ENCODE results near the gene OCIAD2.
"Not testable (repeated sequence)": the region's sequence is repeated elsewhere in the genome, so short reads cannot be mapped to it uniquely, and the experiment has no call there.

OCIAD2 gene

DNA sequence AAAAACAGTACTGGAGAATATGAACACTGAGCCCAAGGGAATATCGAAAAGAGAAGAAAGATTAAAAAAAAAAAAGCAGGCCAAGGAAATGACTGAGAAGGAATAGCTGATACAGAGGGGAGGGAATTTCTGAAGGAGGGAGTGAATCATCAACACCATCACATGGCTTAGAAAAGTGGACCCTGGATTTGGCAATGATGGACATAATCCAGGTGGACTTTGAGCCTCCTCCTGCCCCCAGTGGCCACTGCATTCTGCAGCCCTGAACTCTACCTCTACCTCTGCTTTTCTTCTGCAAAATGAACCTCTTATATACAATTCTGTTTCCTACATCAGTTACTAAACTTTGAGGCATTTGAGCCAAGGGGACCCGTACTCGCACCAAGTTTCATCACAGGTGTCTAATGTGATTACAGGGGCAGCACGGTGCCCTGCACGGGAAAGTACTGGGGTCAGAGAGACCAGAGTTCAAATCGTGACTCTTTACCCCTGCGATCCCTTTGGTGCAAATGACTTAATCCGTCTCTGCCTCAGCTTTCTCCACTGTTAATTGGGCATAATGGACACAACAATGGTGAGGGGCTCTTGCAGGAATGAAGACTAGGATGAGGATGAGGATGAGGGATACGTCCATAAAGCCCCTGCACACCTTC is 1.1 kb downstream of the OCIAD2 start:
- DNase-seq, result no peak

DNA sequence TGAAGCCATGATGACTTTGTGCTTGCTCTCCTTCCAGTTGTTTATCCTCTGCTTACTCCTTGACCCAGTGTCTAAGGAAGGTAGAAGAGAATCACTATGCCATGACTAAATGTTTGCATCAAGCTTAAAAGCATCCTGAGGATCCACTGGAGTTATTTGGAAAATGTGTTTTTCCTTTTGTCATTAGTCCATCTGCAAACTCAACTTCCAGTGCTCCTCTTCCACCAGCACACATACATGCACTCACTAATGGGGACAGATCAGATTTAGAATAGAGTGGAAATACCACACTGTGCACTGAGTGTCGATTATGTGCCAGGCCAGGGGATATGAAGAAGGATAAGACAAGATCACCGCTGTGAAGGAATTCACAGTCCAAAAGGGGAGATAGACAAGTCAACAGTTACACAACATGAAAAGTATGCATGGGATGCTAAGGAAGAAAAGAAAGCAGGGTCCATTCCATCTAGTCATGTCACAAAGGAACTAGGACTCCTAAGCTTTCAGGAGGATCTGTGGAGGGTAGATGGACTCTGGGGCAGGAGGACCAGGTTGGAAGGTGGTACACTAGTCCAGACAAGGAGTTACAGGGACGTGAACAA is 1.9 kb downstream of the OCIAD2 start:
- no peak for DNase-seq

DNA sequence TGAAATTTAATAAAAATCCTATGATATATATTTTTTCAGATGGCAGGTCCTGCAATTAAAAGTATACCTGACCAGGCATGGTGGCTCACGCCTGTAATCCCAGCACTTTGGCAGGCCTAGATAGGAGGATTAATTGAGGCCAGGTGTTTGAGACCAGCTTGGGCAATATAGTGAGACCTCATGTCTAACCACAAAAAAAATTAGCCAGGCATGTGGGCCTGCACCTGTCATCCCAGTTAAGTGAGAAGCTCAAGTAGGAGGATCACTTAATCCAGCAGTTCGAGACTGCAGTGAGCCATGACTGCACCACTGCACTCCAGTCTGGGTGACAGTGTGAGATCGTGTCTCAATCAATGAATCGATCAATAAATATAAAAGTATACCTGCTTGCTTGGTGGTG is 2.5 kb downstream of the OCIAD2 start:
- DNase-seq, result no peak

DNA sequence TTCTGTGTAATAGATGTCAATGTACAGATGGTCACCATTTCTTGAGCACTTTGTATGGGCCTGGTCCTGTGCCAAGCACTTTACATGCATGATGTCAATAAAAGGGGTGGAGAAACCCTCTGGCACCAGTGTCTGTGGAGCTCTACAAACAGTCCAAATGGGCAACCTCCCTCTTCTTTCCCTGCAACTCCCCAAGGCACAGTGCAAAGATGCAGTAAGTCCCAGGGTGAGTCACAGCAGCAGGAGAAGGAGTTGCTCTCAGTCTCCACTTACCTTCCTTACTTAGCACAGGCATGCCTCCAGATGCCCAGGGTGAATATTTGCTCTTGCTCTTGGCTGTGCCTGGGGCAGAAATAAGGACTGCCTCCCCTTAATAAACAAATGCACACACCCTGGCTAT is 4.3 kb downstream of the OCIAD2 start:
- DNase-seq, result no peak

DNA sequence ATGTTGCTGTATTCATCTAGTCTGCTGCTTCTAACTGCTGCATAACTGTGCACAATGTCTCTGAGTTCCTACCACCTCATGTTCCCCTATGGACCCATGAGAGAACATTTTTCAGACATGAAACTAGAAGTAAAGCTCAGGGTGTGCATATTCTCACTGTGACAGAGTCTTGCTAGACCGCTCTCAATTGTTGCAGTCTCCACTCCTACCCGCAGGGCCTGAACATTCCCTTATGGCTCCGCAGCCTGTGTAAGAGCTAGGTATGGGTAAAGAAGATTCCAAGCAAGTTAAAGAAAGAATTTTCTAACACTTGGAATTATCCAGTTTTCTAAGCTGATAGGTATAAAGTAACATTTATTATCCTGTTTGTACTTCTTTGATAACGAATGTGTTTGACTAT is 5.4 kb downstream of the OCIAD2 start:
- DNase-seq, result no peak

DNA sequence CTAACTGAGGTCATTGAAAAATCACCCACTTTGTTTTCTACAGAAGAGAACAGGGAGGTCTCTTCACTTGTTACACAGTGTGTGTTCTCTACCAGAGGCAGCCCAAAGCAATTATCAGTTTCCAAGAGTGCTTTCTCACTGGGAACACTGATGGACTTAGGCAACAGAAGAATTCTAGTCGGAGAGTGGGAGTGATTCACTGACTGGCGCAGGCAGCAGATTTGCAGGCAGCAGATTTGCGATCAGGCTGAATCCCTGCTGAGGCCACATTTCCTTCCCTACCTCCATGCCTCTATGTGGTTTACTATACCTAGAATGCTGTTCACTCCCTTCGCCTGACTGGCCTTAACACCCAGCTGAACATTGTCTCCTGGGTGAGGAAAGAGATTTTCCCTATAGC is 6.6 kb downstream of the OCIAD2 start:
- DNase-seq, result no peak

DNA sequence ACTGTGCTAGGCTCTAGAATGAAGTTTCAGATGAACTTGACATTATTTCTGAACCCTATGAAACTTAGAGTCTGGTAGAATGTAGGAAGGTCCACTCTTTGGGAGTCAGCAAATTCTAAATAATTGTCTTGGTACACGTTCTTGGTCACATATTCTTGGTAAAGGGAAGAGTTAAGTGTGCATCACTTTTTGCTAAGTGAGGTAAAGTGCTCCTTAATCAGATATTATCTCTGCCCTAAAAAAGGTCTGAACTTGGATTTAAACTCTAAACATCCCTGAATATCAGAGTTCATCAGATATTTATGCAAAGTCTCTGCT is 7.2 kb downstream of the OCIAD2 start:
- DNase-seq, result no peak

DNA sequence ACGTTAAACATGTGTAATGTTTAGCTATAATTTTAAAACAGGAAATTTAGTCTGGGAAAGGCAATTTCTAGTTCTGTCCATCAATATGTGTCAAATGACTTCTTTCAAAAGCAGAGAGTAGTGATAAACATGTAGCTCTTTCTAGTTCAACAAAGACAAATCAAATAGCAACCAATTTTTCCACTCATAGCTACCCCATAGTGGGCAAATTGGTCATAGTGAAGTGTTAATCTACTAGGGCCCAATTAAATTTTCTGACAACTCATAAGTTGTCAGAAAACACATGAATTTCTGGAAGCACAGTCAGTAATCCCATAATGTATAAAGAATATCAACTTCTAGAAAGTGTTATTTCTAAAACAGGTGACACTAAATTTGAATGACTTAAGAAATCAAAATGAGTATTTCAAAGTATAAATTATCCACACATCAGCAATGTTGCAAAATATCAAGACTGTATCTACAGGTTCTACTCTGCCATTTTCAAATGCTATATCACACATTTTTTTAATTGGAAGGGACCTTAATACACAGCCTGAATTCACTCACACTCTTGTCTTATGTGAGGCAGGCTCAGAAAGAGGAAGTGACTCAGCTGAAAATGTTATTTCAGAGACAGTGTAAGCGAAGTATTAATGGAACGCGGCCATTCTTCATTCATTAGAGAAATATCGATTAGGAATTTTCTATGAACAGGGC is 7.7 kb downstream of the OCIAD2 start:
- no peak for DNase-seq

DNA sequence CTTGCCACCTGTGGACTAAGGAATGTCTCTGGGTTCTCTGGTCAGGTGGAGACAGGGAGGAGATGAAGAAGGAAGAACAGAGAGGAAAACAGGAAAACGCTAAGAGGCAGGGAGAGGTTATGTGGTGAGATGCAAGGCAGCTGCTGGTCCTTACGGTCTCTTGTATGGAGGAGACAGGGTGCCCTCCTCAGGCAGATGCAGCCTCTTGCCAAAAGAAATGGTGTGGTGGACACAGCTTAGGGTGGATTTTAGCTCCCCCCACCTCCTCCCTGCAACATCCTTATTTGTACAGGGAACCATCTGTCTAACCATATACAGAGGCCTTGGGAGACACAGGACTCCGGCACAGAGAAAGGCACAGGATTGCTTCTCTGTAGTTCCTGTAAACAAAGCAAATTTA is 9.7 kb downstream of the OCIAD2 start:
- no peak for DNase-seq

DNA sequence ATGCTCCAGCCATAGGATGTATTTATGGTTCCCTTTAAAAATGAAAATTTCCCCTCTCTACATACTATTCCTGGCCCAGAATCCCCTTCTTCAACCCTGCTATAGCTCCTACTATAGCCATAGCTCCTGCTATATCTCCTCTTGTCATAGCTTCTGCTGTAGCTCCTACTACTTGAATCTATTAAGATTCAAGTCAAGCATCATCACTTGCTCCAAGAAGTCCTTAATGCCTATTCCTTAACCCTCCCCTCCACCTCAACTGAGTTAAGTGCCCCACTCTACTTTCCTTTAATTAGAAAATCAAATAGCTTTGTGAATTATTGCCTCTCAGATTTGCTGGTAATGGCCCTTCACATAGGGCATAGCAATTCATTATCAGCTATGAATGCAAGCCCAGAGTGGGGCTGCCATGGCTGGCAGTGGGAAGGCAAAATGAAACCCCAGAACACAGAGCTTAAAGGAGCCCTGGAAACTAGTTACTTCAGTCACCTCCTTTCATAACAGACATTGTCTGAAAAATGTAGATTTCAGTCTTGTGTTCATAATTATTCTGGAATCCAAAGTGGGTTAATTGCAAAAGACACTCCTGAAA is 15.4 kb downstream of the OCIAD2 start:
- no peak for DNase-seq

DNA sequence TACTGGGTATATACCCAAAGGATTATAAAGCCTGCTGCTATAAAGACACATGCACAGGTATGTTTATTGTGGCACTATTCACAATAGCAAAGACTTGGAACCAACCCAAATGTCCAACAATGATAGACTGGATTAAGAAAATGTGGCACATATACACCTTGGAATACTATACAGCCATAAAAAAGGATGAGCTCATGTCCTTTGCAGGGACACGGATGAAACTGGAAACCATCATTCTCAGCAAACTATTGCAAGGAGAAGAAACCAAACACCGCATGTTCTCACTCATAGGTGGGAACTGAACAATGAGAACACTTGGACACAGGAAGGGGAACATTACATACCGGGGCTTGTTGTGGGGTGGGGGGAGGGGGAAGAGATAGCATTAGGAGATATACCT is 16.8 kb downstream of the OCIAD2 start:
- not testable (repeated sequence) for DNase-seq

DNA sequence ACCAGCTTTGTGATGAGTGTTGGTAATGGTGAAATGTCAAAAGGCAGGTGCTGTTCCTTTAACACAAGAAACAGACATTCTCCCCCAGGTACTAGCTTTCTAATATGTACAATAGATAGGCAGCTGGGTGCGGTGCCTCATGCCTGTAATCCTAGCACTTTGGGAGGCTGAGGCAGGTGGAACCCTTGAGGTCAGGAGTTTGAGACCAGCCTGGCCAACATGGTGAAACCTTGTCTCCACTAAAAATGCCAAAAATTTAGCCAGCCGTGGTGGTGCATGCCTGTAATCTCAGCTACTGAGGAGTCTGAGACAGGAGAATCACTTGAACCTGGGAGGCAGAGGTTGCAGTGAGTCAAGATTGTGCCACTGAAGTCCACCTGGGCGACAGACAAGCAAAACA is 24.9 kb downstream of the OCIAD2 start:
- DNase-seq, result not testable (repeated sequence)

DNA sequence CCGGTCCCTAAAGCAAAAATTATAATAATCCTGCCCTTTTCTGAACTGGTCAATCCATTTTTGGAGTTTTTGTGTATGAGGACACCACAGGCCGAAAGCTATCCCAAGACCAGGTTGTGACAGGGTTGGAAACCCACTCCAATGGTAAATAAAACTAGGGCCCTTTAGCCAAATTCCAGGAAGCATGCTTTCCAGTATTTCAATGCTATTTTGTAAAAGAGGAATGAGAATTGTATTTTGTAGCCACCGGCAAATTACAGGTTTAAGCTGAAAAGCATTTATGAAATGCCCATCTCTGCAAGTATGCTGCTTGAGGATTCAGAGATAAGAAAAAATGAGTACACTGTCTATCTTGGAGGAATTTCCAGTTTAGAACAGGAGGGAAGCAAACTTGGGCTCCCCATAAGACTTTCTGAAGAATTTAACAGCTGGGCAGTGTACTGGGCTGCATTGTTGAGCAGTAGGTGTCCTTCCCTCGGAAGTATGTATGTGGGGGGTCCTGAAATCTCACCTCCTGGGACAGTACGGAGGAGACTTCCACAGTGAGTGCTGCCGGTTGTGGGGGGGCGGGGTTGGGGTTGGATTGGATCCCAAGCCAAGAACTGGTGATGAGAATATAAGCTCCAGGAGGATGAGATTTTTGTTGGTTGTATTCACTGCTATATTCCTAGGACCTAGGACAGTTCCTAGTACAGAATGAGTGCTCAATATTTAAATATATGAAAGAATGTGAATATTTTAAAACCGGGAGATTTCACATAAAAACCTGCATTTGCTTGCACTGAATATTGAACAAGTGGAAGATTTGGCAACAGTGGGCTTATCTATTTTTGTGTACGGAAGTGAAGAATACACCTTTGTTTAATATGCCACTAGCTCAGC is 26.8 kb downstream of the OCIAD2 start:
- DNase-seq, result no peak

DNA sequence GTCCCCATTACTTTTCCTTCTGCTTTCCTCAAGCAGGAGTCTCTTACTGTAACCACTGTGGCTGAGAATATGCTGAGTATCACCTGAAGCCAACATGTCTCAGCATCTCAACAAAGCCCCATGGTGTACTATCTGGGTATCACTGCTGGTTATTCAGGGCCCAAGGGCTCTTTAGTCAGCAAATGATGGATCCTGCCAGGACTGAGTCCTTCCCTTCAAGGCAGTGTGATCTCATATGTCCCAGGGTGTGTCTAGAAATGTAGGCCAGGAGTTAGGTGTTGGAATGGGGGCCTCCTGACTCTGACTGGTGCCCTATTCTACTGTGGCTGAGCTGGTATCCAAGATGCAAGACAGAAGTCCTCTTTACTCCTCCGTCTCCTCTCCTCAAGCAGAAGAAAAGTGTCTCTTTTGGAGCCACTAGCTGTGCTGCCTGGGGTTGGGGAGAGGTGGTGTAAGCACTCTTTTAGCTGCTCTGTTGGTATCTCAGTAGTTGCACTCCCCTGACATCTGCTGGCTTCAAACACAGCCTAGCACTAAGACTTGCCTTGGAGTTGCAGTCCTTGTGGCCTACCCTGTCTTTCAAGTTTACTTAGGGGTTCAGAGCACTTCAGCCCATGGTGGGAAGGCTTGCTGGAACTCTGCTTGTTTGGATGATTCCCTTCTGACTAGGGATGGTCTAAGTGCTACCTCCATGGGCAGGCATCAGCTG is 28.6 kb downstream of the OCIAD2 start:
- DNase-seq, result no peak

DNA sequence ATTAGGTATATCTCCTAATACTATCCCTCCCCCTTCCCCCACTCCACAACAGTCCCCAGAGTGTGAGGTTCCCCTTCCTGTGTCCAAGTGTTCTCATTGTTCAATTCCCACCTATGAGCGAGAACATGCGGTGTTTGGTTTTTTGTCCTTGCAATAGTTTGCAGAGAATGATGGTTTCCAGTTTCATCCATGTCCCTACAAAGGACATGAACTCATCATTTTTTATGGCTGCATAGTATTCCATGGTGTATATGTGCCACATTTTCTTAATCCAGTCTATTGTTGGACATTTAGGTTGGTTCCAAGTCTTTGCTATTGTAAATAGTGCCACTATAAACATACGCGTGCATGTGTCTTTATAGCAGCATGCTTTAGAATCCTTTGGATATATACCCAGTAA is 41.9 kb downstream of the OCIAD2 start:
- DNase-seq, result not testable (repeated sequence)

DNA sequence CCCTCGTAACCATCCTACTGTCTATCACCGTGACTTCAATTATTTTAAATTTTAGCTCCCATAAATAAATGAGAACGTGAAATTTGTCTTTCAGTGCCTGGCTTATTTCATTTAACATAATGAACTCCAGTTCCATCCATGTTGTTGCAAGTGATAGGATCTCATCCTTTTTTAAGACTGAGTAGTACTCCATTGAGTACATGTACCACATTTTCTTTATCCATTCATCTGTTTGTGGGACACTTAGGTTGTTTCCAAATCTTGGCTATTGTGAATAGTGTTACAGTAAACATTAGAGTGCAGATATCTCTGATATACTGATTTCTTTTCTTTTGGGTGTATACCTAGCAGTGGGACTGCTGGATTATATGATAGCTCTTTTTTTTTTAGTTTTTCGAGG is 42.8 kb downstream of the OCIAD2 start:
- no peak for DNase-seq

DNA sequence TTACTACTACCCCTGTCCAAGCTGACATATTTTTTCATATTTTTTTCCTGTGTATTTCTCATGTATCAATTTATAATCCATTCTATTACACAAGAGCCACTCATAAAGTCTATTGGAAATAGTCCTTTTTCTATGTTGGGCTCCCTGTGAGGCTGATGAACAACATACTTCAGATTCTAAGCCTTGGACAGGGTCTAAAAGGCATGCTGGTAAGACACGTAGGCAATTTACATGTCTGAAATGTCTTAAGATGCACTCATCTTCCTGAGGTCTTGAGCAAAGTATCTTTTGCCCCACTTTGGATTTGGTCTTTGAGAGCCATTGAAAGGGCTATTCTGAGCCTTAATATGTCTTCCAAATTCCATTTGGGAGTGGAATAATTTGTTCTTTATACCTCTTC is 43.9 kb downstream of the OCIAD2 start:
- DNase-seq, result no peak

DNA sequence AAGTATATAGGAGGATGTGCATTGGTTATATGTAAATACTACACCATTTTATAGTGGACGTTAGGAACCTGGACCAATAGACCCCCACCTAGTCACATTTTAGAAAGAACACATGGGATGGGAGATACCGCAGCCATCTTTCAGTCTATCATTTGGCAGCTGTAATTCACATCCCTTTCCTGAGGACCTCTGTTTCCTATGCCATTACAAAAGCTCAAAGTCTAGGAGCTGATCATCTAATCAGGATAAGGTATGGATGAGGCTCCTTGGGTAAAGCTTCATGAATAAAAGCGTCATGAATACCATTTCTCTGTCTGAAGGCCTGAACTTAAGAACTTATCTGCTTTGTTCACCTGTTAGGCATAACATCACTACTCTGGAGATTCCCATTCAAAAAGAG is 44.5 kb downstream of the OCIAD2 start:
- no peak for DNase-seq

DNA sequence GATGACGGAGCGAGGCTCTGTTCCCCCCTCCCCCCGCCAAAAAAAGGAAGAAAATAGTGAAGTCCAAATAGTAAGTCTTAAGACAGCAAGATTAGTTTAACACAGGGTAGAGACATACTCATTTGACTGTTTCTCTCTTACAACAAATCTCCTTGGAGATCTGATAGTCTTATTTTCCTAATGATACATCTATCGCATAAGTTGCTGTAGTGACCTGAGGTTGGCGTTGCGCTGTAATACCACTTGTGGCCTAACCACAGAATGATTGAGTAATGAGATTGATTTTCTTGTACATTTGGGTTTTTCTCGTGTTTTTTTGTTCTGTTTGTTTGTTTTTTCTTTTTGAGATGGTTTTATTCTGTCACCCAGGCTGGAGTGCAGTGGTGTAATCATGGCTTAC is 48.4 kb downstream of the OCIAD2 start:
- DNase-seq, result no peak

DNA sequence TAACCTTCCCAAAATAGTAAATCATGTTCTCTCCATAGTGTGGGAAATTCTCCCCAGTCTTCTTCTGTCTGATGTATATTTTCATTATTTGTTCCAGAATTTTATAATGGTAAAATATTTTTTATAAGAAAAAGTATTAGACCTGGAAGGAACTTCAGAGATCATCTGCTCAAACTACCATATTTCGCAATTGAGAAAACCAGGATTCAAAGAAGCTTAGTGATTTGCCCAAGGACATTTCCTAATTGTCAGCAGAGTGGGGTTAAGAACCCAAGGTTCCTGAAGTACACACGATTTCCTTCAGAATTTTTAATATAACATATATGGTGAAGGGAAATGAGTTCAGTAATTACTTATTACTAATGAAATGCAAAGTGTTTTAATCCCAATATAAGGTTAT is 51.6 kb downstream of the OCIAD2 start:
- no peak for DNase-seq

DNA sequence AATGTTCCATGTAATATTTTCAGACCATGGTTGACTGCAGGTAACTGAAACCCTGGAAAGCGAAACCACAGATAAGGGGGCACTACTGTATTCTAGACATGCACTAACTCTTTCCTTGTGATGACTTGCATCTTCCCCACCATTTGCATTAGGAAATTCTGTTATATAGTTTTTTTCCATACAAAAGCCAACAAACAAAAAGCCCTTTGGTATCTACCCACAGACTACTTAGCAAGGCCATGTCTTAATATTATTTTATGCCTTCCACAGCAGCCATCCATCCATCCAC is 52.2 kb downstream of the OCIAD2 start:
- no peak for DNase-seq

DNA sequence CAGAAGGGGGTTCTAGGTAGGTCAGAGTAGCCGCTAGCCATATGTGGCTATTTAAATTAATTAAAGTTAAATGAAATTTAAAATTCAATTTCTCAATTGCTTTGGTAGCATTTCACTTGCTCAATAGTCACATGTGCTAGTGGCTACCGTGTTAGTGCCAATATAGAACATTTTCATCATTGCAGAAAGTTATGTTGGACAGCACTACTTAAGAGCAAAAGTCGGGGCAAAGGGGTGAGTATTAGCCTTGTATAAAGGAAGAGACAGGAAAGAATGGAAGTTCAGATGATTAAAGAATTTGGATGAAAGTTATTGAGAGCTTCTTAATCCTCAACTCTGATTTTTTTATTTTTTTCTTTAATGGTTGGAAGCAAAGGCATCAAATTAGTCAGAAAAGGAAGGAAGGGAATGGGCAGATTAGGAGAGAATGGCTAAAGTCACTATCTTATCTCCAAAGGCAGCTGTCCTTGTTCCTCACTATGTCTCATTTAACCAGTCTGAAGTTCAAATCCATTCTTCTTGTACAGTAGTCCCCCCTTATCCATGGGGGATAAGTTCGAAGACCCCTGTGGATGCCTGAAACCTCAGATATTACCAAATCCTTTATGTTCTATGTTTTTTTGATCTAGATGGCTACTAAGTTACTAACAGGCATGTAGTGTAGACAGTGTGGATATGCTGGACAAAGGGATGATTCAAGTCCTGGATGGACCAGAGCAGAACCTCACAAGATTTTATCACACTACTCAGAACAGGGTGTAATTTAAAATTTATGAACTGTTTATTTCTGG is 52.8 kb downstream of the OCIAD2 start:
- no peak for DNase-seq
